ENCODE data around the gene MS4A4E.
"Not testable (repeated sequence)": the region's sequence is repeated elsewhere in the genome, so short reads cannot be mapped to it uniquely, and the experiment has no call there.

MS4A4E gene

DNA sequence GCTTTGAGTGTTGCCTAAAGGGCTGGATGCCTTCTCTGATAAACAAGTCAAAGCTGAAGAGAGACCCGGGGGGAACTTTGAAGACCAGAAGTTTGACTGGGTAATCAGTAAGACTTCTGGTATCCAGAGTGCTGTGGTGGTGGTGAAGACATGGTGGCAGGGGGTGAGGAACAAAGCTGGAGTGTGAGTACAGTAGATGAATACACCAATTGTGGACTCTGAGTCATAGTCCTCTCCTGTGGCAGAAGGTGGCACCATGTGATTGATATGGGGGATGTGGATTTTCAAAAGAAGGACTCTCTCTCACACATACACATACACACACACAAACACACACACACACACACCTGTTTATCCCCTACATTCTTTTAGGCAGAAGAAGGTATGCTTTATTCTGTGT is 72.4 kb downstream of the MS4A4E start:
- DNase-seq = no peak

DNA sequence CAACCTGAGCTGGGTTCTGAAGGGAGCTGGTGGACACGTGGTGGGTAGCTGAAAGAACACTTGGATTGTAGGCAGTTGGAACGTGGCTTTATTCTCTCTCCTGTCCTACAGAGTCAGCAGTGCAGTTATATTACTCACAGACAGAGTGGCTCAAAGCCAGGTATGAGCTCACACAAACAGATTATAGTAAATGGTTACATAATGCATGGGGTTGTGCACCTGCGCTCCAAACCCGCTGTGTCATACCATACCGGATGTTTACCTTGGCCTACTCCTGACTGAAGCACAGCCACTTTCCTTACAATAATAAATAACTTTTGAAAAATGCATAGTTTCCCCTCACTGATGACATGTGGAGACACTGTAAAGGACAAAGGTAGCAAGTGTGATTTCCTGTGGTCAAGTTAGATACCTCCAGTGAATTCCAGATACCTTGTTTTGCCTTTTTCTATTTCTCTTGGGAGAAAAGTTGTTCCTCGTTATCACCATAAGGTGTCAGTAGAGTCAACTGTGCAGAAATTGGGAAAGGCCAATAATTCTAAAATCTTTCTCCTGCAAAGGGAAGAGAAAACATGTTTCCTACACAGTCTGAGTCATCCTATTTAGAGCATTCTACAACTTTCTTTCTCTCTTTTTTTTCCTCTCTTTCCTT is 73.5 kb downstream of the MS4A4E start:
- no peak for DNase-seq

DNA sequence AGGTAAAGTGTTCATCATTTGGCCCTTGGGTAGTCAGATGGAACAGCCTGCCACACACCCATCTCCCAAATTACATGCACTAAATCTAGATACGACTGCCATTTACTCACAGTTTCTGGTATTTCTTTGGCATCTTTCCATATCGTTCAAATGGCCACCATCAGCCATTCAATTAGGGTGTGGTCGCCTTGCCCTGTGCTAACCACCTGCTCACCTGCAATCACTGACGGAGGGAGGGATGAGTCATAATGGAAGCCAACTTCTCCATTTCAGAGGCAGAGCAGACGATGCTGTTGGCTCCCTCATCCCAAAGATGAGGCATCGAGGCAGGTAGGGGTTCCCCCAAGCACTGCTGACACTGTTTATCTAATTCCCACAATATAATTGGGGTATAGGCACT is 74.6 kb downstream of the MS4A4E start:
- no peak for DNase-seq

DNA sequence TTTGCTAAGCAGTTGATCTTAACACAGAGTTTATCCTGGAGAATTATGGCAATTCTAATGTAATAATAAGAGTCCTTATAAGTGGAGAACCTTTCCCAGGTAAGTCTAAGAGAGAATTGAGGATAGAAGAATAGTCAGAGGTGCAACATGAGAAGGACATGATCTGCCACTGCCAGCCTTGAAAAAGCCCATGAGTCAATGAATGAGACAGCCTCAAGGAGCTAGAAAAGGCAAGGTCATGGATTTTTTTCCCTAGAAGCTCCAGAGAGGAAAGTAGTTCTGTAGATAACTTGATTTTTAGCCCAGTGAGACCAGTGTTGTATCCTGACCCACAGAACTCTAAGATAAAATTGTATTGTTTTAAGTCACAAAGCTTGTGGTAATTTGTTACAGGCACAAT is 77.0 kb downstream of the MS4A4E start:
- no peak for DNase-seq

DNA sequence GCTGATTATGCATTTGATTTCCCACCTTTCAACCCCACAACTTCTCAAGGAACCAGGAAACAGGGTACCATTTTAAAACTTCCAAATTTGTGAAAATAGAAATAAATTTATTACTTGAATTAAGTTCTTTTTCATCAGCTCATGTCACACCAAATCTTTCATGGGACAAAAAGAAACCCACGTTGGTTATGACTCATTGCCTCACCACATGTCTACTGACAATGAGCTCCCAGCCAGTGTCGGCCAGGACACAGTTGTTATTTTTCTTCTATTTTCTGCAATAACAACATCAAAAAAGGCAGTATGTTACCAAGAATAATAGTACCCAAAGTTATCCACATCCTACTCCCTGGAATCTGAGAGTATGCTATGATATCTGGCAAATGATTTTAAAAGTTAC is 77.4 kb downstream of the MS4A4E start:
- no peak for DNase-seq

DNA sequence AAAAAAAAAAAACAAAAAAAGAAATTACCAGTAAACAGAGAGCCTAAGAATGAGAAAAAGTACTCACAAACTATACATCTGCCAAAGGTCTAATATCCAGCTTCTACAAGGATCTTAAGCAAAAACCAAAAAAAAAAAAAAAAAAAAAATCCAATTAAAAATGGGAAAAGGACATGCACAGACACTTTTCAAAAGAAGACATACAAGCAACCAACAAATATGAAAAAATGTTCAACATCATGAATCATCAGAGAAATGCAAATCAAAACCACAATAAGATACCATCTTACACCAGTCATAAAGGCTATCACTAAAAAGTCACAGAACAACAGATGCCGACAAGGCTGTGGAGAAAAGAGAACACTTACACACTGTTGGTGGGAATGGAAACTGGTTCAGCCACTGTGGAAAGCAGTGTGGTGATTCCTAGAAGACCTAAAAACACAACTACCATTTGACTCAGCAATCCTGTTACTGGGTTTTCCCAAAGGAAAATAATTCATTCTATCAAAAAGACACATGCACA is 78.3 kb downstream of the MS4A4E start:
- no peak for DNase-seq

DNA sequence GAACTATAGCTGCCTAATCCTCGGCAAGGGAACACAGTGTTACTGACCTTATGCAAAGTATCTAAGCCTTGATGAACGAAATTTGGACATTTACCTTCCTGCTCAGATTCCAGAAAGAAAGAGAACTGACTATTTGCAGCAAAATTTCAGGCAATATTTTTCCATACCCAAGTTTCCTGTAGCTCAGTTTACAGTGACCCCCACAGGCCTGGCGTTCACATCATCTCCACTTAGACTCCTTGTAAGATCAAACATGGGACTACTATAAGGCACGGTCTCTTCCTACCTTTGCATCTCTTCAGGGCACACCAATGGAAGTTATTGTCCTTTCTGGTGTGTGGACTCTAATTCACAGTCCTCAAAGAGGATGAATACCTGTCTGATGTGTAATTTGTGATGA is 81.2 kb downstream of the MS4A4E start:
- no peak for DNase-seq

DNA sequence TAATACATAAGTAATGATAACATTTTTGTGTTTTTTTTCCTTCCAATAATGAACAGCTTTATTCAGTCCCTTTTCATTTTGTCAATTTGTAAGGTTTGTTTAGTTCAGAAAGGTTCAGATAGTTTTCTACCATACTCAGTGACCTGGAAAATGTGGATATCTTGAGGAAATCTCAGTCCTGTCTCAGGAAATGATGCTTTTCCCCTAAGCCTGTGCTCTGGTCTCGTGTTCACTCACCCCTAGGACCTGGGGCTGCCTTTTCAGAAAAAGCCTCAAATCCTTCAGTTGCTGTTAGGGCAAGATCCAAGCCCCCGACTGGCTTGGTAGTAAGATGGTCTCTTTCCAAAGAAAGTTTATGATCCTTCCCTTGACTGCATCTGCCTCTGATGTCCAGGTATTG is 81.8 kb downstream of the MS4A4E start:
- no peak for DNase-seq

DNA sequence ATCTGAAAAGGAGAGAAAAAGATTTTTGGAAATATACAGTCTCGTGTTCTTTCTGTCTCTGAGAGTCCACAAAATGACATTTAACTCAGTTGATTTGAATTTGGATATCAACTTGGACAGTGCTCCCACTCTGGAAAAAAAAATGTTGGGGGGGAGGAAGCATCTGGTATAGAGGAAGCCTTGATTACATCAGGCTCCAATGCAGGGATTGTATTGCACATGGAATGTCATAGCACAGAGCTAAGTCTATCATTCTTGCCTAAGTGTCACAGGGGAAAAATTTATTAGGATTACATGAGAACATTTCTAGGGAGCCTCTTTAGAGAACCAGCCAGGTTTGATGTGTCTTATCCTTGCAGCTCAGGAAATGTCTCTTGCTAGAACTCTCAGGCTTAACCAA is 83.1 kb downstream of the MS4A4E start:
- DNase-seq = no peak

DNA sequence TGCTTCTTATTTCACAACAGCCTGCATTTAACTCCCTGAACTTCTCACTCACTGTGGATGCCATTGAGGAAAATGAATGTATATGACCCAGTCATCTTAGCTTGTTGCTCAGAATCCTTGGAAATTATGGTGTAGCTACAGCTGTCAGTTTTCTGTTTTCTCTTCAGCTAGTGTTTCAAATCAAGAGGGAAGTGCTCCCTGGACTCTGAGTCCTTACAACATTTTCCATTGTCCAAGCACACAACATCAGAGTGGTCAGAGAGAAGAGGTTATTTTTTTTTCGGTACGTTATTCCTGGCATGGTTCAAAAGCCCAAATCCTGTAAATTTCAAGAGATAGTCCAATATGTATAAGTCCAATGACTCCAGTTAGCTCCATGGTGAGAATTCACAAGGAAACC is 83.7 kb downstream of the MS4A4E start:
- DNase-seq = no peak

DNA sequence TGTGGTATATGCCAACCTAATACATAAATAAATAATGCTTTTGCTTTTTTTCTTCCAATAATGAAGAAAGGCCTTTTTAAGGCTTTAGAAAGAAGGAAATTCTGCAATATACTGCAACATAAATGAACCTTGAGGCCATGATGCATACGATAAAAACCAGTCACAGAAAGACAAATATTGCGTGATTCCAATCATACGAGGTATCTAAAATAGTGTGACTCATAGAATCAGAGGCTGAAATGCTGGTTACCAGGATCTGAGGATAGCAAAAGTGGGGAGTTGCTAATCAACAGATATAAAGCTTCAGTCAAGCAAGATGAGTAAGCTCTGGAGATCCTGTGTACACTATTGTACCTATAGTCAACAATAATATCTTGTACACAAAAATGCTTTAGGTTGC is 84.3 kb downstream of the MS4A4E start:
- DNase-seq = no peak

DNA sequence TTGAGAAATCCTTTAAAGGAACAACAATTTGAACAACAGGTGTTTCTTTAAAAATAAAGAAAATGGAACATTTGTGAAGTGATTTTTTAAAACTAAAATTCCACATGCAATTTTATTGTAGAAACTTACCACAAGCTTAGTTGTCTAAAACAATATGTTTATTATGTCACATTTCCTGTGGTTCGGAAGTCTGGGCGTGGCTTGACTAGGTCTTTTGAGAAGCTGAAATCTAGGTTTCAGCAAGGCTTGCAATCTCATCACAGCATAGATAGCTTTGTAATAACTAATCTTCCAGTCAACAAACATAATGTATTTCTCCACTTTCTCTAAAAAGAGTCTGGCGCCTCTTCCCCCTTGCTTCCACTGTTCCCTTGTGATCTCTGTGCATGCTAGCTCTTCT is 87.0 kb downstream of the MS4A4E start:
- no peak for DNase-seq

DNA sequence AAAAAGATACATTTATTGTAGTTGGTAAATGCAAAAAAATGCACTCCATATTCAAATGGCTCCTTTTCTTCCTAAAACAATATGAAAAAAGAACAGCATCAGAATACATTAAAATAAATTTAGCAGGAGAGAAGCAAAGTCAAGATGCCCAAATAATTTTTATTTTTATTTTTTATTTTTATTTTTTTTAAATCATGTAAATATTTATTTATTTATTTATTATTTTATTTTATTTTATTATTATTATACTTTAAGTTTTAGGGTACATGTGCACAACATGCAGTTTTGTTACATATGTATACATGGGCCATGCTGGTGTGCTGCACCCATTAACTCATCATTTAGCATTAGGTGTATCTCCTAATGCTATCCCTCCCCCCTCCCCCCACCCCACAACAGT is 90.2 kb downstream of the MS4A4E start:
- DNase-seq = not testable (repeated sequence)

DNA sequence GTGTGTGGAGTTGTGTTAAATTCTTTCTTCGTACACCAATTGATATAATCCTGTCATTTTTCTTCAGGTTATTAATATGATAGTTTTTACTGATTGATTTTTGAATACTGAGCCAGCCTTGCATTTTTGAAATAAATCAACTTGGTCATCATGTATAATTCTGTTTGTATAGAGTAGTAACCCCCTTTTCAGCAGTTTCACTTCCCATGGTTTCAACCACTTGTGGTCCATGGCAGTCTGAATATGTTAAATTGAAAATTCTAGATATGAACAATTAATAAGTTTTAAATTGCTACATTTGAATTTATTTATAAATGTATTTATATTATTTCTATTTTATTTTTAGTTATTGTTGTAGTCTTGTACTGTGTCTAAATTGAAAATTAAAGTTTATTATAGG is 92.7 kb downstream of the MS4A4E start:
- no peak for DNase-seq
